RWPE1 (cell line): ENCODE results near the gene TAGLN.

Experiments used
- CTCF ChIA-PET: fragments of 350-600 bp; sonication (Branson Sonifier 250); formaldehyde crosslinking; extraction: SDS; loops from one replicate; lab custom pipeline; 2021; lab: Yijun Ruan, JAX
- POLR2A ChIA-PET: fragments of 400-600 bp; formaldehyde crosslinking; extraction: SDS; loops from one replicate; lab custom pipeline; 2020; ENCODE audit warnings: antibody characterized with exemption; ENCODE audit not compliant: low non-redundant PET; lab: Yijun Ruan, JAX
- DNase-seq: peaks from one replicate; pipeline ENCODE4 v3.0.0; 2012; ENCODE audit warnings: low spot score
- H3K27ac ChIP-seq: fragments of 450-650 bp; 2 replicates; pipeline ENCODE4 v1.5.1; 2017
- CTCF ChIP-seq: fragments of 450-650 bp; conservative IDR thresholded peaks from 2 replicates; pipeline ENCODE4 v1.5.1; 2017; ENCODE audit warnings: low read depth, mild to moderate bottlenecking

TAGLN gene

DNA sequence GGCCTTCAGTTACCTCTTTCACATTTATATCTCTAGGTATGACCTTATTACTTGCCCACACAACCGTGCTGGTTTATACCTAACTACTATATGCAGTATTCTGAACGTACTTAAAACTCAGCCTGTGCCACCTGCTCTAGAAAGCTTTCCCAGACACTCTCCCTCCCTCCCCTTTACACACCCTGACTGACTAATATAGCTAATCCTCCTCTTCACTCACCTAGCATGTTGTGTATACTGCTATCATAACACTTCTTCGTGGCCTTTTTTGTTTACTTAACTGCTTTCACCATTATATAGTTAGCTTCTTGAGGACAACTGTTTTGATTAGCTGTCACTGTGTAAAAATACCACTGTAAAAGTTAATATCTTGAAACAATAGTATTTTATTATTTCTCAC lies 56.8 kb downstream of the TAGLN start:
- no peak for TF ChIP-seq CTCF
- H3K27ac ChIP-seq = no peak overlapping the region
- CTCF ChIA-PET = interaction anchor here (0.6 to 0.8 kb wide), 2 partner anchors 13 to 16 kb away, joined by 3 read pairs; no protein-coding TSS in a partner anchor
- POLR2A ChIA-PET = no interaction called here
- no peak for DNase-seq

DNA sequence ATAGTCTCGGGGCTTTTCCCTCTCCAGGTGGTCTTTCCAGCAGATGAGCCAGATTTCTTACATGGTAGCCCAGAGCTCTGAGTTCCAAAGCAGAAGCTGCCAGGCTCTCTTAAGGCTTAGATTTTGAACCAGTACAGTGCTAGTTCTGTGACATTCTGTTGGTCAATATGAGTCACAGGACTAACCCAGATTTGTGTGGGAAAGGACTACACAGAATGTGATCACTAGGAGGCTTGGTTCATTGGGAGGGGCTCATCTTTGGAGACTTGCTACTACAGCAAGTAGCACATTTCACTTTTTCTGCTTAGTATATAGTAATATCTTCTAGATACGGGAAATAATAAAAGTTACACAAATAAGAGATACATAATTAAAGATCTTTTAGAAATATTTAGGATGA lies 57.4 kb downstream of the TAGLN start:
- no peak overlapping the region for H3K27ac ChIP-seq
- POLR2A ChIA-PET = no interaction called here
- no peak for TF ChIP-seq CTCF
- CTCF ChIA-PET = interaction anchor here (0.8 kb wide), 1 partner anchor 17 kb away, joined by 3 read pairs; no protein-coding TSS in a partner anchor
- no peak for DNase-seq
